DND-41 (cell line): Measurements from ENCODE around the gene PDGFRB.

Experiments used
- ATAC-seq: fragments of 200-7000 bp; cut with Tn5 transposase; 3 replicates; pipeline ENCODE4 v1.9.1; 2021; ENCODE audit warnings: low read depth; ENCODE audit not compliant: insufficient read depth
- DNase-seq: peaks from one replicate; pipeline ENCODE4 v3.0.0-alpha.2; 2020
- H2AFZ ChIP-seq: 2 replicates; pipeline ENCODE4 v1.6.0; 2012; ENCODE audit warnings: low read depth, low read length
- H3K27ac ChIP-seq: 2 replicates; pipeline ENCODE4 v1.5.1; 2012; ENCODE audit warnings: low read length, inconsistent platforms
- H3K27me3 ChIP-seq: fragments of 200-600 bp; sonication (generic); 2 replicates; pipeline ENCODE4 v1.6.0; 2012; ENCODE audit warnings: low read length, mild to moderate bottlenecking, inconsistent platforms; ENCODE audit not compliant: insufficient read depth, poor library complexity
- H3K36me3 ChIP-seq: 2 replicates; pipeline ENCODE4 v1.5.1; 2012; ENCODE audit warnings: low read length, inconsistent platforms; ENCODE audit not compliant: insufficient read depth
- H3K4me1 ChIP-seq: 2 replicates; pipeline ENCODE4 v1.5.1; 2012; ENCODE audit warnings: mild to moderate bottlenecking, low read length; ENCODE audit not compliant: insufficient read depth
- H3K4me2 ChIP-seq: 2 replicates; pipeline ENCODE4 v1.6.0; 2012; ENCODE audit warnings: mild to moderate bottlenecking, moderate library complexity, low read length, inconsistent platforms; ENCODE audit not compliant: insufficient read depth
- H3K4me3 ChIP-seq, 2 experiments: fragments of 200-600 bp in 1 of 2; shearing (Covaris generic) in 1 of 2; 2 replicates each; pipeline ENCODE4 v1.5.1; 2012 to 2016; ENCODE audit warnings: inconsistent platforms in 2 of 2, low read length in 2 of 2, mild to moderate bottlenecking in 2 of 2, low read depth in 1 of 2, moderate library complexity in 1 of 2
- H3K79me2 ChIP-seq: 2 replicates; pipeline ENCODE4 v1.6.0; 2012; ENCODE audit warnings: low read length, inconsistent platforms; ENCODE audit not compliant: insufficient read depth
- H3K9ac ChIP-seq: 2 replicates; pipeline ENCODE4 v1.6.0; 2012; ENCODE audit warnings: low read depth, mild to moderate bottlenecking, inconsistent platforms, low read length, moderate library complexity
- H3K9me3 ChIP-seq: 2 replicates; pipeline ENCODE4 v1.5.1; 2012; ENCODE audit warnings: low read length, moderate library complexity, mild to moderate bottlenecking, inconsistent platforms; ENCODE audit not compliant: insufficient read depth, severe bottlenecking
- H4K20me1 ChIP-seq: 2 replicates; pipeline ENCODE4 v1.6.0; 2012; ENCODE audit warnings: low read length; ENCODE audit not compliant: insufficient read depth
- CTCF ChIP-seq: IDR thresholded peaks from 2 replicates; pipeline ENCODE4 v1.5.1; 2012; ENCODE audit warnings: borderline replicate concordance, low read length, moderate library complexity, mild to moderate bottlenecking; ENCODE audit not compliant: poor library complexity, severe bottlenecking; ENCODE audit errors: extremely low read depth
- EZH2 ChIP-seq: IDR thresholded peaks from 3 replicates; pipeline ENCODE4 v1.6.1; 2012; ENCODE audit warnings: borderline replicate concordance, low read depth, mild to moderate bottlenecking, moderate library complexity, low read length, inconsistent platforms; ENCODE audit not compliant: severe bottlenecking

Gene PDGFRB

GRCh38 chr5:150155258-150156026, at the start of gene PDGFRB:
TSS of gene PDGFRB (minus strand) at chr5:150155845. CDS start at chr5:150137047, 18,798 bp downstream.
- Histone ChIP-seq H3K79me2 (no peaks in the 10 kb centered on the region), H3K27ac (peak within 1 kb of the TSS; percentile 35), H3K4me1 (peaks cover 27% of the 10 kb centered on the region), H2AFZ (peak within 1 kb of the TSS; percentile 66), H4K20me1 (no peaks in the 10 kb centered on the region; the same call in none of the 2 replicates), H3K4me3 (peak within 1 kb of the TSS in 1 of 2 experiments; percentile 51; a peak in 2 of 4 replicates), H3K9me3 (no peaks in the 10 kb centered on the region), H3K4me2 (peak within 1 kb of the TSS; percentile 62), H3K36me3 (no peaks in the 10 kb centered on the region), H3K9ac (peak within 1 kb of the TSS; percentile 40), H3K27me3 (no peaks in the 10 kb centered on the region)
- peak; percentile 75 for ATAC-seq
- TF ChIP-seq EZH2 = no peak
- TF ChIP-seq CTCF = no peak
- peak; percentile 81 for DNase-seq

GRCh38 chr5:150204590-150204960, 48.9 kb upstream of the PDGFRB start:
- H3K4me2 ChIP-seq = no peak overlapping the region
- DNase-seq = no peak
- no peaks in the 10 kb centered on the region for H3K9me3 ChIP-seq

GRCh38 chr5:150203832-150204589, 48.4 kb upstream of the PDGFRB start:
- ATAC-seq (no peak), DNase-seq (no peak)
- no peaks in the 10 kb centered on the region for H3K9me3 ChIP-seq
- H3K4me2 ChIP-seq = no peak overlapping the region
- no peak overlapping the region for H3K27ac ChIP-seq
- no peaks in the 10 kb centered on the region for H3K4me1 ChIP-seq
- no peaks in the 10 kb centered on the region for H3K27me3 ChIP-seq
- no peak overlapping the region for H3K4me3 ChIP-seq
- H3K9ac ChIP-seq = no peak overlapping the region
- H2AFZ ChIP-seq = no peak overlapping the region
- no peak for TF ChIP-seq CTCF
- no peak for TF ChIP-seq EZH2
- no peaks in the 10 kb centered on the region for H3K36me3 ChIP-seq
- H3K79me2 ChIP-seq = no peaks in the 10 kb centered on the region
- no peaks in the 10 kb centered on the region; the same call in 1 of the 2 replicates for H4K20me1 ChIP-seq

More at GRCh38 chr5:150204590-150204960, 48.9 kb upstream of the PDGFRB start:
- H3K4me1 ChIP-seq = no peaks in the 10 kb centered on the region
- no peak overlapping the region for H3K9ac ChIP-seq
- H4K20me1 ChIP-seq = no peaks in the 10 kb centered on the region; the same call in 1 of the 2 replicates
- no peaks in the 10 kb centered on the region for H3K36me3 ChIP-seq
- H3K27me3 ChIP-seq = no peaks in the 10 kb centered on the region
- H3K4me3 ChIP-seq = no peak overlapping the region
- H3K79me2 ChIP-seq = no peaks in the 10 kb centered on the region
- H2AFZ ChIP-seq = no peak overlapping the region
- no peak for ATAC-seq
- no peak overlapping the region for H3K27ac ChIP-seq
- TF ChIP-seq CTCF (no peak), EZH2 (no peak)
